GM12864 (cell line): ENCODE data around the gene HOXB13.

Experiments
- DNase-seq: peaks from one replicate; pipeline ENCODE4 v3.0.0-alpha.2; 2011; ENCODE audit warnings: low read depth
- H3K4me3 ChIP-seq: 2 replicates; pipeline ENCODE4 v1.5.1; 2011; ENCODE audit warnings: mild to moderate bottlenecking, low read depth, low read length, control low read depth
- TF ChIP-seq, protein P1 (sequence below): IDR thresholded peaks from 2 replicates; pipeline ENCODE4 v1.5.1; 2011; ENCODE audit warnings: low read depth, mild to moderate bottlenecking, moderate library complexity, low read length, control low read depth, inconsistent platforms; ENCODE audit errors: missing control alignments

The HOXB13 gene

DNA sequence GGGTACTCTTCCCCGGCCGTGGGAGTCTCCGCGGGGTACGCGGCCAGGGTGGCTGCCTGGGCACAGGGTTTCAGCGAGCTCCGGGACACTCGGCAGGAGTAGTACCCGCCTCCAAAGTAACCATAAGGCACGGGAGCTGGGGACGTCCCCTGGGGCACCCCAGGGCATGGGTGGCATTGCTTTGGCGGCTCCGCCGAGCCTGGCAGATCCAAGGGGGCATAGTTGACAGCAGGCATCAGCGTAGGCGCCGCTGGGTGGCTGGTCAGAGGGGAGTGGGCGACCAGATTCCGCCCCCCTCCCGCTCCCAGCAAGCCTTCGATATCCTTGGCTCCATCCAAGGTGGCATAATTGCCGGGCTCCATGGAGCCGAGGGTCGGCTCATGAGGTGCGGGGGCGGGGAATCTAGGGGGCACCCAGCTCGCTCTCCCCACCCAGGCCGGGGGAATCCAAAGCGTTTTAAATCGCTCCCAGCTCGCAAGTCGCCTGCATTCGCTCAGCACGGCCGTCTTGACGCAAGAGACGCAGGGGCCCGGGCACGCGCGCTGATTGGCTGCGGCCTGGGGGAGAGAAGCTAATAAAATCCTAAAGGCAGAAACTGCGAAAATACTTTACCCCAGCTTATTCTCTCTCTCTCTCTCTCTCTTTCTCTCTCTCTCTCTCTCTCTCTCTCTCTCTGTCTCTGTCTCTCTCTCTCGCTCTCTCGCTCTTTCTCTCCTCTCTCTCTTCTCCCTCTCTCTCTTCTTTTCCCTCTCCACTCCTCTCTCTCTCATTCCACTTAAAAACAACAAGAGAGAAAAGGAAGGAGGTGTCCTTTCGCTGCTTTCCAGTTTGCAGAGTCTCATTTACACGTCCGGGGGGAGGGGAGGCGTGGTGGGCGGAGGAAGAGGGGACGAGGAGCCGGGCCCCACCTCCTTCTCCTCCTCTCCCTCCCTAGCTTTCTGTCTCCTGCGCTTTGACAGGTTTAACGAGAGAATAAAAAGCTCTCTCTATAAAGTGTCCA lies at the start of gene HOXB13:
HOXB13 (minus strand) TSS at position 519 of the 1,000 bp plus-strand sequence; CDS start at position 362, 157 bp downstream.
- no peak within 1 kb of the TSS; the same call in 1 of the 2 replicates for H3K4me3 ChIP-seq
- DNase-seq = no peak
- TF ChIP-seq, protein P1, sequence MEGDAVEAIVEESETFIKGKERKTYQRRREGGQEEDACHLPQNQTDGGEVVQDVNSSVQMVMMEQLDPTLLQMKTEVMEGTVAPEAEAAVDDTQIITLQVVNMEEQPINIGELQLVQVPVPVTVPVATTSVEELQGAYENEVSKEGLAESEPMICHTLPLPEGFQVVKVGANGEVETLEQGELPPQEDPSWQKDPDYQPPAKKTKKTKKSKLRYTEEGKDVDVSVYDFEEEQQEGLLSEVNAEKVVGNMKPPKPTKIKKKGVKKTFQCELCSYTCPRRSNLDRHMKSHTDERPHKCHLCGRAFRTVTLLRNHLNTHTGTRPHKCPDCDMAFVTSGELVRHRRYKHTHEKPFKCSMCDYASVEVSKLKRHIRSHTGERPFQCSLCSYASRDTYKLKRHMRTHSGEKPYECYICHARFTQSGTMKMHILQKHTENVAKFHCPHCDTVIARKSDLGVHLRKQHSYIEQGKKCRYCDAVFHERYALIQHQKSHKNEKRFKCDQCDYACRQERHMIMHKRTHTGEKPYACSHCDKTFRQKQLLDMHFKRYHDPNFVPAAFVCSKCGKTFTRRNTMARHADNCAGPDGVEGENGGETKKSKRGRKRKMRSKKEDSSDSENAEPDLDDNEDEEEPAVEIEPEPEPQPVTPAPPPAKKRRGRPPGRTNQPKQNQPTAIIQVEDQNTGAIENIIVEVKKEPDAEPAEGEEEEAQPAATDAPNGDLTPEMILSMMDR = no peak

DNA sequence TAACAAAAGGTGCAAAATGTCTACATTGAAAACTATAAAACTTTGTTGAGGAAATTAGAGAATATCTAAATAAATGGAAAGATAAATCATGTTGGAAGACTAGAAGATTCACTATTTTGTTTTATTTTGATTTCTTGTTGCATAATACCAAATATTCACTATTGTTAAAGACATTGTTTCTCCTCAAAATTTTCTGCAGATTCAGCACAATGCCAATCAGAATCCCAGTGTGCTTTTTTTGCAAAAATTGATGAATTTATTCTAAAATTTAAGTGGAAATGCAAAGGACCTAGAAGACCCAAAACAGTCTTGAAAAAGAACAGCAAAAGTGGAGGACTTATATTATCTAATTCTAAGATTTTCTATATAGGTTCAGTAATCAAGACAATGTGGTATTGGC lies 48.1 kb upstream of the HOXB13 start:
- TF ChIP-seq, protein P1 = no peak
- H3K4me3 ChIP-seq = no peak overlapping the region
- DNase-seq = no peak

DNA sequence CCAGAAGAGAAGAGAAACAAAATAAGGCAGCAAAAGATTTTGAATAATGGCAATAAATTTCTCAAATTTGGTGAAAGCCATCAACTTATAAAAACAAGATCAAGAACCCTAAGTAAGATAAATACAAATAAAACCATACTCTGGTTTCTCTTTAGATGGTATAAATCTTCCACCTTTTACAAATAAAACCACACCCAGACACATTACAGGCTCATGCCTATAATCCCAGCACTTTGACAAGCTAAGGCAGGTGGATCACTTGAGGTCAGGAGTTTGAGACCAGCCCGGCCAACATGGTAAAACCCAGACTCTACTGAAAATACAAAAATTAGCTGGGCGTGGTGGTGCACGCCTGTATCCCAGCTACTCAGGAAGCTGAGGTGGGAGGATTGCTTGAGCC lies 44.7 kb upstream of the HOXB13 start:
- H3K4me3 ChIP-seq = no peak overlapping the region
- TF ChIP-seq, protein P1 = no peak
- DNase-seq = no peak

DNA sequence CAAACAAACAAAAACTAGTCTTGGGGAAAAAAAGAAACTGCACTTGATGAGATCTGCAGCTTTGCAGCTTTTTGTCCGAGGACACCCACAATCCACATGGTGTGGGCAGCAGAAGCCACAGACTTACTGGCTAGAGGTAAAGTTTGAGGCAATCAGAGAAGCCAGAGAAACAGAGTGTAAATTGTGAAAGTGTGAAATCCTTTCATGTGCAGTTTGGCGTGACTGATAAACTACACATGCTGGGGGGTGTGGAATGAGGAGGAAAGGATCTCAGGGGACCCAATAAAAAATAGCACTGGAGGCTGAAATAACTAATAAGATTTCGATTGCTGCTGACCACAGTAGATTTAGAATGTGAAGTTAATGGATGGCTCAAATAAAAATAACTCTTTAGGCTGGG lies 42.4 kb upstream of the HOXB13 start:
- H3K4me3 ChIP-seq = no peak overlapping the region
- DNase-seq = no peak
- TF ChIP-seq, protein P1 = no peak

DNA sequence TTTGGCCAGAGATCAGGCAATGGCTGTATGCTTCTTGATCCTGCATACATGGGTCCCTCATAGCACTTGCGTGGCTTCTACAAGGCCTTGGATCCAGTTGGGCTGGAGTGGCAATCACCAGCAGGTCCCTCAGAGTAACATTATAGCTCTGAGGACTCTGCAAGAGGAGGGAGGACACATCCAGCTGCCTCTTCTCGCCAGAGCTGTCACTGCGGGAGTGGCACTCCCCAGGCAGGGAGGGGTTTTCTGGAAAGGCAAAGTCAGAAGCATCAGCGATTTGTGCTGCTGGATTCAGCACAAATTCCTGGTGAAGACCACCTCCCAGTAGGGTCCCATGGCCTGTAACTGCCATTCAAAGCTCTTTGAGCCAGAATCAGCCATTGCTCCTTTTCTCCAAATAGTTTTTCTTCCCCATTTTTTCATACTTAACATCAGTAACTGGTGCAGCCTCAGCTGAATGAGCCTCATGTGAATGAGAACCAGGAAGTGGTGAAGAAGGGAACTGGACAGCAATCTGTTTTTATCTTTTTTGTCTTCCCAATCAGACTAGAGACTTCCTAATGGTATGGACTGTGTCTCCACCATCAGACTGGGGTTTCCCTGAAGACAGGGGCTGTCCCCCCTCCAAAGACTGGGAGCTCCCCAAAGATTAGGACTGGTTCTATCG lies 40.6 kb upstream of the HOXB13 start:
- no peak for DNase-seq
- TF ChIP-seq, protein P1 = no peak
- H3K4me3 ChIP-seq = no peak overlapping the region

DNA sequence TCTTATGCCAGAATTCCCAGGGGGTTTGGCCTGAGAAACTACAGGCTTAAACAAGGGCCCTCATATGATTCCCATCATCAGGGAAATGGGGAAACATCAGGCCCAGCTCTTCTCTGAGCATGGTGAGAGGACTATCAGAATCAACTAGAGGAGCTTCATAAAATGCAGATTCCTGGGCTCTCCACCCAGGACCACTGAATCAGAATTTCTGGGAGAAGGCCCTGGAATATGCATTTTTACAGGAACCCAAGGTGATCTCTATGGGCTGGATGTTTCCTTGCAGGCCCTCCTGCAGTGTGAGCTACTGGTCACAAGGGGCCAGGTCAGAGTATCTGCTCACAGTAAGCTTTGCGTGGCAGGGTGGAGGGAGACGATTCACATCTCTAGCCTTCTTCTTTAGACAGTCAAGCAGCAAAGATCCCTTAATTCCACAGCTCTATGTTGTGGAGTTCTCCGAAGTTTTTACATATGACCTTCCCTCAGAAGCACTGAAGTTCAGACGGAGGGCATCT lies 38.8 kb upstream of the HOXB13 start:
- no peak overlapping the region for H3K4me3 ChIP-seq
- no peak for DNase-seq
- TF ChIP-seq, protein P1 = peak; percentile 14
